IPS DF 19.7 (cell line): ENCODE measurements around the gene DMD.
"Not testable (repeated sequence)": the region's sequence is repeated elsewhere in the genome, so short reads cannot be mapped to it uniquely, and the experiment has no call there.

Source experiments
- DNase-seq: peaks from one replicate; pipeline ENCODE4 v3.0.0-alpha.2; 2013; ENCODE audit warnings: low read depth, low spot score

DMD gene

DNA sequence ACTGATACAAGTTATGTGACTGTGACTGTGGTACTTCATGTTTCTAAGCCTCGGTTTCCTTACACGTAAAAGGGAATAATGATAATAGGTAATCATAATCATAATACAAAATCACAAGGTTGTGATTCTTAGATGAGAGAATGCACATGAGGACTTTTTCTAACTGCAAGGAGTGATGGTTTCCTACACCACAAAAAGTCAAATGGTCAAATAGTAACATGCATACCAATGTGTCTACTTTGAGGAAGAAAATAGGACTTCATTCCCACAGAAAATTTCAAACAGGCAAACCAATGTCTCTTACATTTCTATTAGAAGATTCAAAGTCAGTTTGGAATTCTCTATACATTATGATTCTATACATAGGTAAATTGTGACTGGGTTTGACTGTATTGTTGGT is 1770.8 kb downstream of the DMD start:
- no peak for DNase-seq

DNA sequence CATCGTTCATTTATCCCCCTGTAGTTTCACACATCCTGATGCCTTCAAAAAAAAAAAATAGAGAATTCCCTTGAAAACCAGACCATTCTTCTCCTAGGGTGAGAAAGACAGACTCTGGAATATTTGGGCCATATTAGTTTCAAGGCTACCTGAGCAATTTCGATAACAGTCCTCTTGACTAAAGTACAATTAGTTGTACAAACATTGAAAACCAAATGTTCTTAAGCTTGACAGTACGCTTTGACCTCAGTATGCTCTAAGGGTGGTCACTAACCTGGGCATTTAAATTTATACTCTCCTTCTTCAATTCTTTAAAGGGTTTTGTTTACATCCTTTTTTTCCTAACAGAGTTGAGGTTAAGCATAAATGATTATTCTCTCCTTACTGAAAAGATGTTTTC is 1774.9 kb downstream of the DMD start:
- no peak for DNase-seq

DNA sequence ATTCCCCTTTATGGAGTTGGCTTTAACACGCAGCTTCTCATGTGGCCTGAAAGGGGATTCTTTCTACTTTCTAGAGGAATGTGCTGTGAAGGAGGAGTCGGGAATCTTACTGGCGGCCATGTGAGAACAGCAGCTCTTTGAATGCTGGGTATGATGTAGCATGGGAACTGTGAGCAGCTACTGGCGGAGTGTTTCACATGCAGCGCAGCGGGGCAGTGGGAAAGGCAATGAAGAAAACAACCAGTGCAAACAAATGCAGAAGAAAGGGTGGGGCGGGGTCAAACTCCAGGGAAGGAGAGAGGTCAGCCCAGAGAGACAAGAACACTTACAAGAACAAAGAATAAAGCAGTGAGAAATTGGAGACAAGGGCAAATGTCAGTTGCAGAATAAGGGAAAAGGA is 1775.8 kb downstream of the DMD start:
- peak; percentile 68 for DNase-seq

DNA sequence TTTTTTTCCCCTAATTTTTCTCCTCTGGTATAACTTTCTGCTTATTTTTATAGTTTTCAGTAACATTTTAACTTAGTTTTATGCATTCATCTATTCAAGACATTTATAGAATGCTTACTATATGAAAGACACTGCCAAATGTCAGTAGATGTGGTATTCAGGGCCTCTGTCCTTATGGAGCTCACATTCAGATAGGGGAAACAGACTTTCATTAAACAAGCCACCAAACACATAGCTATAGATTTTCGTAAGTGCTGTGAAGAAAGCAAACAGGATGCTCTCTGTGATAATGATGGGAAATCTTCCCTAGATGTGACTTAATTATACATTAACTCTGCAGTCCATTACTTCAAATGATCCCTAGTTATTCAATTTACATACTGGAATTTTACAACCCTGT is 1777.5 kb downstream of the DMD start:
- DNase-seq: no peak

DNA sequence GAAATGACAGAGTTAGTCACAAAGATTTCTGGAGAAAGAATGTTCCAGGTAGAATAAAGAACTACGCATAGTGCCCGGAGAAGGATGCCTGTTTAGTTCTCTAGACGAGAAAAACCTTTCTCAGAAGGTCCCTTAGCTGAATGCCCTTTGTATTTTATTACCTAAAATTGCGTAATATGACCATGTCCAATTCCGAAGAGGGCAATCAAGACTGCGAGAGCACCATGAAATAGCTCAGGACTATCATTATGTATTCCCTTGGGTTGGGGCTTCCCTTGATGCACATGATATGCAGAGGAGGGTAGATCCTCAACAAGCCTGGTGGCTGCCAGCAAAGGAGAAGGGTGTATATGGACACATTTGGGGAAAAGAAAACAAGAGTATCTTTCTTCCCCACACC is 1781.4 kb downstream of the DMD start:
- no peak for DNase-seq

DNA sequence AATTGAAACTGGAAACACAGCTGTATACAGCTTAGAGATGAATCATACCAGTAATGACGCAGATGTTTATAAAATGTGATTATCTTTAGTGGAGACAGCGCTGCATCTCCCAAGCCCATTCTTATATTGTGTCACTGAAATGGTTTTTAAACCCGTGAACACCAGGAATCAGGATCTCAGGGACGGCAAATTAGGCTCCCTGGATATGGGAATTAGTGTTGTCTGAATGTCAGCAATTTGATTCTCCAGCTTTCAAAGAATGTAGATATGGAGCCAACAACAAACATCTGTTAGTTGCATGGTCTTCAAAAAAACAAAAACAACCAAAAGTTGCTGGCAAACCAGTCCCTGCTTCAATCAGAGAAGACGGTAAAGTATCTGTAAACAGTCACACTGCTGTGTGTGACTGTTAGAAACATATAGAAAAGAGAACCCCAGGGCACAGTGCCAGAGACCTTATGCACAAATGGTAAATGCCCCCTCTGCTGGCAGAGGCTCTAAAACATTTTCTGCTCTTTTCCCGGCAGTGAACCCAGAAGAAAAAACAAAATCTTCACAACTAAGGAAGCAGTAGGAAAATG is 1787.7 kb downstream of the DMD start:
- no peak for DNase-seq

DNA sequence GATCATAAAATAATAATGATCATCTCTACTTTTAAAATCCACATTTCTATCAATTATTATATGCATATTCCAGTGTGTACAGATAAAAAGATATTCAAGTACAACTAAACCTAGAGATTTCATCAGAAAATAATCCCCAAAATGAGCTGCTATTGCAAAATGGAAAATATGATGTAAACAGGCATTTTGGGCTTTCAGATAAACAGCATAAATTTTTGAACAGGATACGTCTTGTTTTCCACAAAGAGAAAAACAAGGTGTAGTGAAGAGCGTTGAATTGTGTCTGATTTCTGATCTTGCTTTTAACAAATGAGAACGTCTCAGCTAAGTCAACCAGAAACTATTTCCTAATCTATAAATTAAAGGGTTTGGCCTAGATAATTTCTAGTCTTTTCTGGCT is 1789.9 kb downstream of the DMD start:
- no peak for DNase-seq

DNA sequence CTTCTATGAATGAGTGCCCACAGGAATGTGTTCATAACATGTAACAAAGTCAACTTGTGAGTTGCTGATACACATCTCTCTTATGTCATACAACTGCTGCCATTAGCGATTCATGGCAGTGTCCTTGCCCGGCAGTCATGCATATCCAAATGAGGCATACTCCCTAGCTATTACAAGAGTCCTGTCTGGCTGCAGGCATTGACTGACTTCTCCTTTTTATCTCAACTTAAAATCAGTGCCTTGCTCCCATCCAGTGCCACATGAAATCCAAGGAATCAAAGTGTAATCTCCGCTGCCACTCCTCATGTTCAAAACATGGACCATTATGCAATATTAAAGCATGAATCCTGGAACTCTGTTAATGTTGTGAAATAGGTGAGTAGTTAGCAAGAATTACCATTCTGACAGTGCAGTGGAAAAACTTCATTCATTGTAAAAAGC is 1790.6 kb downstream of the DMD start:
- no peak for DNase-seq

DNA sequence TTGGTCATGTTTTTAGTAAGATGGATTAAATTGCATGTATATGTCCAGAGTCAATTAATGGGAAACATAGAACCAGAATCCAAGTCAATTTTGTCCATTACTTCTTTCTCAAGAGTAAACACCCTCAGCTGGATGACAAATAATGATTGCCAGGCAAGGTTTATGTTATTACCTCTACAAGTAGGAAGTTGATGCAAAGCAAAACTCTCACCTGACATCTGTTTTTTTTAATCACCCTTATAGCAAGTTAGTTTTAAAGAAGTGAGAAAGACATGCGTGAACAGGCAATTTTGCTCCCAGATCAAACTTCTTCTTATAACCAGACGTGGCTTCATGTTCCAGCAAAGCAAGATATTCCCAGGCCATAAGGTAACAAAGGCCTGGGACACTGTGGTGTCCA is 1791.0 kb downstream of the DMD start:
- no peak for DNase-seq

DNA sequence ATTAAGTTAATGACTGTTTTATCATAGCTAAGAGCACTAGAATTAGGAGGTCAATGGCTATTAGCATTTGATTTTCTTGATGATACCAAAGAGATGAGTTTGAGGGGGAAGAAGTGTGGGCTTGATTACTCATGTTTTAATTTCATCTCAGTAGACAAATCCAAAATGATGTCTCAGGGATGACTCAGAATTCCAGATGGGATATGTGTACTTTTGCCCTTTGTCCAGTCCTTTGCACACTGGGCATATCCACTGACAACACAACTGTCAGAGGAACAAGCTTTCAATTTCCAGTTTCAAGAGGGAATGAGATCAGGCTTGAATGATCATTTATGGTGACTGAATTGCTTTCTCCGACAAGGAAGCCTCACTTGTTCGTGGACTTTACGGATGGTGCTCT is 1814.2 kb downstream of the DMD start:
- DNase-seq: no peak

DNA sequence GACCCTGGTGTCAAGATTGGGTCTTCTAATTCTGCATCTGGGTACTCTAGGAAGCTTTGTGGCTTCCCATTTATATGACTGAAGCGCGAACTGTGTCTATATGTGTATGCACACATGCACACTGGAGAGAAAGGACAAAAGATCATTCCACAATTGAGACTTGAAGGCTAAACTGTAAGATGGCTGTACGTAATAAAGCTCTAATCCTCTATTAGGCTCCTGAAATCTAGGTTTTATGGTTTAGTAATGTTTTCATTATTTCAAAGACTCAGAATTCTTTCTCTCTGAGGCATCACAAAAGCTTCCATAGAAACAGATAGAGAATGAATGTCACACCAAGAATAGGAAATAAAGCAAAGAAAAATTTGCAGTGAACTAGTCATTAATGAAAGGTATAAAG is 1818.8 kb downstream of the DMD start:
- DNase-seq: no peak

DNA sequence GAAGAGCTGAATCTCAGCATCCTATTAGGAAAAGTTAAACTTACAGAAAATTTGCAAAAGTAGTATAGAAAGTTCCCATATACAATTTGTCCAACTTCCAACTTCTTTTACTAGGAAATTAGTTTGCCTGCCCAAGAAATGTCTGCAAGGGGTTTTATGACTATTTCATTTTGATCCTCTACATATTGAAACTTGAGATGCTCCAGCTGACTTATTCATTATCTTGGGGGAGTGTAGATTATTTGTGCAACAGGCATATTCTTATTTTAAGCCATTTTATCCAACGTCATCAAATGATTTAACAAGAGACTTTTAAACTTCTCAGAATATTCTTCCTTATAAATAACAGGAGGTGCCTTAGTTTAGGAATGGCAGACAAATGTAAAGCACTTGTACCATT is 1822.4 kb downstream of the DMD start:
- DNase-seq: no peak

DNA sequence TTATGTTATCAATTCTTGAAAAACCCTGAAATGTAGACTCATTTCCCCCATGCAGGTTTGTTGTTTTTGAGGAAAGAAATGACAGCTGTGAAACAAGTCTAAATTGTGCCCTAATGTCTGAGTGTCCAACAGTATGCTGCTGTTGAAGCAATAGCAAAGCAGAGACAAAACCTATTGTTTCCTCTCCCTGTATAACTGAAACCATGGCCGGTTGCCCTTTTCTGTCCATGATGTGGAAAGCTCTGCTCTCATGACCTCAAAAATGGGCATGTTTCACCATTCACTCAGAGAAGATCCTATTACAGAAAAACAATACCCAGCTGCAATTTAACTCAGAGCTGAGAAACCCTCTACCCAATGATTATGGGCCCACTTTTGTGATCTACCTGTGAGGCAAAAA is 1826.9 kb downstream of the DMD start:
- no peak for DNase-seq

DNA sequence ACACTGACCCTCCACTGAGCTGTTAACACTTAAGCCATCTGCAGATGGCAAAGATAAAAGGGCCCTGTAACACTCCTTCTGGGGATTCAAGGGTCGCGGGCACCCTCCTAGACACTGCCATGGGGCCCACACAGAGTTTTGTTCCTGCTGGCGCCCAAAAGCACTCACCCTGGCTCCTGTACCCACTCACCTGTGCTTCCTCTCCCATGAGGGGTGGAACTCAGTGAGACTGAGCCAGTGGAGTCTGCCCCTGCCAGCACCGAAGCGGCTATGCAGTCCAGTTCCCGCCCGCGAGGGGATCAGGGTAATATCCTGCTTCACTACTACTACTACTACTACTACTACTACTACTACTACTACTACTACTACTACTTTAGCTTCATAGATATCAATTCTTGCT is 1827.4 kb downstream of the DMD start:
- DNase-seq: no peak

DNA sequence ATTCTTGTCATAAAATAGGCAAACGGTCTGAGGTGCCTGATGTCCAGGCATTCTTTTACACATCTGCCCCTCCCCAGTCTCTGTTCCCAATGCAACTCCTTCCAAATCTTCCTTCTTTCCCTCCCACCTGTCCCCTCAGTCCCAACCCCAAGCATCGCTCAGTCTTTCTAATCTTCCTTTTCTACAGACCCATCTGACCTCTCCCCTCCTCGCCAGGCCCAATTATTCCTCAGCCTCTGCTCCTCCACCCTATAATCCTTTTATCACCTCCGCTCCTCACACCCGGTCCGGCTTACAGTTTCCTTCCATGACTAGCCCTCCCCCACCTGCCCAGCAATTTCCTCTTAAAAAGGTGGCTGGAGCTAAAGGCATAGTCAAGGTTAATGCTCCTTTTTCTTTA is 1832.4 kb downstream of the DMD start:
- not testable (repeated sequence) for DNase-seq

DNA sequence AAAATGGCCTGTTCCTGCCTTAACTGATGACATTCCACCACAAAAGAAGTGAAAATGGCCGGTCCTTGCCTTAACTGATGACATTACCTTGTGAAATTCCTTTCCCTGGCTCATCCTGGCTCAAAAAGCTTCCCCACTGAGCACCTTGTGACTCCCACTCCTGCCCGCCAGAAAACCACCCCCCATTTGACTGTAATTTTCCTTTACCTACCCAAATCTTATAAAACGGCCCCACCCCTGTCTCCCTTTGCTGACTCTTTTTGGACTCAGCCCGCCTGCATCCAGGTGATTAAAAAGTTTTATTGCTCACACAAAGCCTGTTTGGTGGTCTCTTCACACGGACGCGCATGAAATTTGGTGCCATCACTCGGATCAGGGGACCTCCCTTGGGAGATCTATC is 1833.5 kb downstream of the DMD start:
- not testable (repeated sequence) for DNase-seq

DNA sequence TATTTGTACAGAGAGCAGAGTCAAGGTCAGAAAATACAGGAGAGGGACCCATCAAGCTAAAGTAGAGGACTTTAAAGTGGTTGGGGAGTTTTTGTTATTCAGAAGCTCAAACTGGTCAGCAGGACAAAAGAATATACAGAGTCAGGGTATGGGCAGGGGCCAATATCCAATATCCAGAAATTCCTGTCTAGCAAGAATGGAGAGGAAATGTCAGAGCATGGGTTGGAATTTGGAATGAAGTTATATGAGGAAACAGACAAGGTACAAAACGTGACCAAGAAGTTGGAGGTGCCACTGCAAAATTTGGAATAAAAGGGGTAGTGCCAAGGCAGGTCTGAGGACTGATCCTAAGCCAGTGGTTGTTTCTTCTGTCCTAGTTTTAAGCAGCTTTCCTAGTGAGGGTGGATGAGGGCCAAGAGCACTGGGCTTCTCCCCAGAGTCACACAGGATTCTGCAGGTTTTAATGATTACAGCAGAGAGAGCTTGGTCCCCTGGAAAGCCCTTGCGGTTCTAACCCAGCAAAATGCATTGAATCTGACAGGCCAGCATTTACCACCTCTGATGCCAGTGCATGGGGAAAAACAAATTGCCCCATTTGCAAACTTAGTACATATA is 1834.8 kb downstream of the DMD start:
- DNase-seq: no peak

DNA sequence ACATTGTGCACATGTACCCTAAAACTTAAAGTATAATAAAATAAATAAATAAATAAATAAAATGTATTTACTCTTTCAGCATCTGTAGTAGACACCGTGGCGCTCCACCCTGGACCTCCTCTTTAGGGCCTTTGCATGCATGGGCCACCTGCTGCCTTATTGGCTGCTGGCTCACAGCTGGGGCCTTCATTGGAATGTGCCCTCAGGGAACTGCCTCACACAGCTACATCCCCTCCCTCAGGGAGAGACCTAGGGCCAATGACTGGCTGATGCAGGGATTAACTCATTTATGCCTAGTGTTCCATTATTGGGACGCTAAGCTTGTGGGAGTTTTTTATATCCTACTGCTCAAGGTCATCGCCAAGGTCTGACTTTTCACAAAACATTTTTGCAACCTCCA is 1836.6 kb downstream of the DMD start:
- no peak for DNase-seq

DNA sequence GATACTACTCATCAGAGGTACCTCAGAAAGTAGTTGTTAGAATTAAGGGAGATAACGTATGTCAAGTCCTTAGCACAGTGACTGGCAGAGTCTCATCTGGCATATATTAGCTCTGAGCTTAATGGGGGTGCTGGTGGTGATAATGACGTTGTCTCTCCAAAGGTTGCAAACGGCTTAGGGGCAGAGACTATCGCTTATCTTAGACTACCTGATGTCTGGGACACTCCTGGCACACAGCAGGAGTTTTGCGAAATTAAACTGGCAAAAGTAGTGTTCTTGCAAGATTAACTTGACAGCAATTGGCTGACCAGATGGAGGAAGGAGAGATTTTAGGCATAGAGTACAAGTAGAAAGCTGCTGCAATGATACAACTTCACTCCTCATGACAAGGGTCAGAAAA is 1839.4 kb downstream of the DMD start:
- no peak for DNase-seq

DNA sequence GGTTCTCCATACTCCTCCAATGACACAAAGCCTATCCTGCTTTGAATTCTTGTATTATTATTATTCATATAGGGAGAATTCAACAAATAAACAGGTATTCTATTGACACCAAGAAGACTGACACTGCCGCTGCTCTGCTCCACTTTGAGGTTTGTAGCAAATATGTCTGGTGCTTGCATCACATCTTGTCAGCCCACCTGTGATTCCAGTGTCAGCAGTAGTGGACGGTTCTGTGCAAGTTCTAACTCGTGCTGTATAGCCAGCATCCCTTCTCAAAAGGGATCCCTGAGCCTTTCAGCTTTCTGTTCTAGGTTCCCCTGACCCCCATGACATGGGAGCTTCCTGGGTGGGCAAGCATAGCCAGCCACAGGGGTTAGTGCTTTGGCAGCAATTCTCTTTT is 1843.5 kb downstream of the DMD start:
- no peak for DNase-seq

DNA sequence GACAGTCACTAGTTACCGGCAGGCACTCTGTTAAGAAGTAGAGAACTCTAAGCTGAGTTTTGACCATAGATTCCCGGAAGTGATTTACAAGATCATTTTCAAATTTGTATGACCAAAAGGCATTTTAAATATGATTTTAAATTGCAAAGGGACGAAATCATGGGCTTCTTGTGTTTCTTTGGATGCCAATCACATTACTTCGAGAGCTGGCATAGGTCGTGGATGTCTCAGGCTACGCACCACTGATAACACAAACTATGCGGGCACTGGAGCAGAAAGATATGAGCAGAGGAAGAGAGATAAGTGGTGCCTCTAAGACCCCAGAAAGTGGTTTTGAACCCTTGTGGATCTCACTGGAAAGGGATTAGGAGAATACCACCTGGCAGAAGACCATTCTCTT is 1845.3 kb downstream of the DMD start:
- DNase-seq: no peak

DNA sequence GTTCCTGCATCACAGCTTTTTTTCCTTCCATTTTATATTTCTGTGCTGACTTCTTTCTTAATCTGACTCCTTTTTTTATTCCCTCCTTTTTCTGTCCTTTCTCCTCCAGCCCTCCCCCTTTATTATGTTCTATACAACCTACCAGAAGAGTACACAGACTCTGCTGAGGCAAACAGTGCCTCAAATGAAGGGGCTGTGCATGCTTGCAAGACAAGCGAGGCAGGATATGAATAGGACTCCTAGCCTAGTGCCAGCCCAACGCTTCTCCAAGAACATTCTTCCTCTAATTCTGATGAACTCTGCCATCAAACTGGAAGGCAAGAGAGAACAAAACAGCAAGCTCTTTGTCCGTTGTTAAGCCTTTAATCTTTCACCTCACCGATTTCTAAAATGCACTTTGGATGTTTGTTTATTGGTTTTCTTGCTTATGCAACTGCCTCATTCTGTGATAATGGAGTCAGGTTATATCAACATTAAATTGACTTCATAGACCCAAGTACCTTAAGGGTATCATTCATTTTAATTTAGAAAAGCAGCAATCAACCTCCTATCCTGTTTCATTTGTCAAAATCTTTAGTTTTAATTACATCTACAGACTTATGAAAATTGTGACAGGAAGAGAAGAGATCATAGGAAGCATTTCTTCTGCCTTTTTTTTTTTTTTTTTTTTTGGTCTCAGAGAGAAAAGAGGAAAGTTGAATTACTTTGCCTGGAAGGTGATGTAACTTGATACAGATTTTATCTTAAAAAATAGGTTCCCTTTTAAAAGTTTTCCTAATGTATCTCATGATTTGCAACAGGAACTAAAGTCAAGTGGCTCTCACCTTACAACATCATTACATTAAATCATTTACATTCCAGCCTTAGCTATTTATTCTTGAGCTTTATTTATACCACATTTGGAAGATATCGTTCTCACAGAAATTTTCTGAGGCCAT is 1854.8 kb downstream of the DMD start:
- no peak for DNase-seq
